ENCODE measurements around the gene NR3C2.
"Not testable (repeated sequence)": the region's sequence is repeated elsewhere in the genome, so short reads cannot be mapped to it uniquely, and the experiment has no call there.

Gene NR3C2

GRCh38 chr4:148210661-148211060 lies 231.6 kb downstream of the NR3C2 start:
- no peak for DNase-seq

- no peak for DNase-seq
These were observed 235.1 kb downstream of the NR3C2 start for GRCh38 chr4:148207068-148207467.

- DNase-seq, result no peak
These were observed 236.7 kb downstream of the NR3C2 start for GRCh38 chr4:148205476-148205875.

- DNase-seq, result no peak
These were observed 237.3 kb downstream of the NR3C2 start for GRCh38 chr4:148204892-148205291.

GRCh38 chr4:148204171-148204570 lies 238.0 kb downstream of the NR3C2 start:
- no peak for DNase-seq

- DNase-seq, result no peak
These were observed 238.9 kb downstream of the NR3C2 start for GRCh38 chr4:148203056-148203898.

GRCh38 chr4:148200960-148201359 lies 241.3 kb downstream of the NR3C2 start:
- DNase-seq, result no peak

GRCh38 chr4:148196164-148196563 lies 246.1 kb downstream of the NR3C2 start:
- no peak for DNase-seq

GRCh38 chr4:148192526-148192925 lies 249.7 kb downstream of the NR3C2 start:
- no peak for DNase-seq

- DNase-seq, result not testable (repeated sequence)
These were observed 254.6 kb downstream of the NR3C2 start for GRCh38 chr4:148187454-148188222.

- no peak for DNase-seq
These were observed 257.3 kb downstream of the NR3C2 start for GRCh38 chr4:148184922-148185321.

GRCh38 chr4:148182230-148182911 lies 259.8 kb downstream of the NR3C2 start:
- DNase-seq, result no peak

GRCh38 chr4:148173397-148174017 lies 268.7 kb downstream of the NR3C2 start:
- no peak for DNase-seq

- no peak for DNase-seq
These were observed 270.6 kb downstream of the NR3C2 start for GRCh38 chr4:148171596-148171995.

GRCh38 chr4:148170408-148171365 lies 271.5 kb downstream of the NR3C2 start:
- no peak for DNase-seq

GRCh38 chr4:148166132-148166591 lies 276.1 kb downstream of the NR3C2 start:
- no peak for DNase-seq

- DNase-seq, result no peak
These were observed 277.7 kb downstream of the NR3C2 start for GRCh38 chr4:148164557-148164956.

- DNase-seq, result no peak
These were observed 279.2 kb downstream of the NR3C2 start for GRCh38 chr4:148162991-148163390.

GRCh38 chr4:148162519-148162918 lies 279.7 kb downstream of the NR3C2 start:
- DNase-seq, result no peak

- no peak for DNase-seq
These were observed 280.6 kb downstream of the NR3C2 start for GRCh38 chr4:148161601-148162000.

- DNase-seq, result no peak
These were observed 282.4 kb downstream of the NR3C2 start for GRCh38 chr4:148159793-148160192.

GRCh38 chr4:148154769-148155168 lies 287.4 kb downstream of the NR3C2 start:
- no peak for DNase-seq
